Measurements from ENCODE around the gene RABIF. TPM values are rescaled to one million over a fixed set of nuclear protein-coding genes. Genes with fewer than 3 reads are reported as not detected.
"Not testable (repeated sequence)": the region's sequence is repeated elsewhere in the genome, so short reads cannot be mapped to it uniquely, and the experiment has no call there.

RABIF gene
- total RNA-seq, 3 donors from 2014 or later (not counting 1 experiment from before 2014, with no cell fraction given) = 13.3 to 26.4 (median 21.5) TPM

GRCh38 chr1:202923533-202923932 lies 34.6 kb upstream of the RABIF start:
- no peak overlapping the region for H3K27ac Mint-ChIP-seq
- TF ChIP-seq CTCF (IDR thresholded peaks at IDR 0.05) = no peak
- DNase-seq (no peak), ATAC-seq (no peak)
- no peak overlapping the region for H3K4me3 ChIP-seq (ENCODE audit: low read length)
- intact Hi-C loops (cut with micrococcal nuclease) = no loop called here
- H3K9me3 ChIP-seq (ENCODE audit: control insufficient read depth, insufficient read depth, low read length) = no peaks in the 10 kb centered on the region
- no peak overlapping the region for H3K4me3 Mint-ChIP-seq
- no peak overlapping the region for H3K27ac ChIP-seq (ENCODE audit: low read length)
- H3K4me1 ChIP-seq (ENCODE audit: control insufficient read depth, insufficient read depth, low read length) = peaks cover 13% of the 10 kb centered on the region
- no peaks in the 10 kb centered on the region for H3K27me3 Mint-ChIP-seq (ENCODE audit: low read depth in 2 of 2)
- H3K36me3 Mint-ChIP-seq = peaks cover under 1% of the 10 kb centered on the region
- no peaks in the 10 kb centered on the region for H3K27me3 ChIP-seq (ENCODE audit: control insufficient read depth, insufficient read depth, low read length)
- peaks cover 20 to 22% of the 10 kb centered on the region in 2 donors for H3K4me1 Mint-ChIP-seq
- H3K9me3 Mint-ChIP-seq = no peaks in the 10 kb centered on the region
- no CpG with 5 or more reads among the region's 3 CpGs for WGBS (ENCODE audit: insufficient coverage)
- H3K36me3 ChIP-seq (ENCODE audit: control insufficient read depth, insufficient read depth, low read length) = peaks cover 14% of the 10 kb centered on the region

- Histone ChIP-seq H3K9me3 (ENCODE audit: control insufficient read depth, insufficient read depth, low read length) (no peaks in the 10 kb centered on the region), H3K4me1 (ENCODE audit: control insufficient read depth, insufficient read depth, low read length) (no peaks in the 10 kb centered on the region), H3K36me3 (ENCODE audit: control insufficient read depth, insufficient read depth, low read length) (peaks cover 51% of the 10 kb centered on the region), H3K27ac (ENCODE audit: low read length) (no peak overlapping the region), H3K27me3 (ENCODE audit: control insufficient read depth, insufficient read depth, low read length) (no peaks in the 10 kb centered on the region), H3K4me3 (ENCODE audit: low read length) (no peak overlapping the region)
- TF ChIP-seq CTCF (IDR thresholded peaks at IDR 0.05) = no peak
- DNase-seq = no peak
- no peaks in the 10 kb centered on the region for H3K27me3 Mint-ChIP-seq (ENCODE audit: low read depth in 2 of 2)
- no peak for ATAC-seq
- no peaks in the 10 kb centered on the region for H3K9me3 Mint-ChIP-seq
- no peak overlapping the region for H3K27ac Mint-ChIP-seq
- peaks cover 4 to 5% of the 10 kb centered on the region in 2 donors for H3K4me1 Mint-ChIP-seq
- H3K4me3 Mint-ChIP-seq = no peak overlapping the region
- intact Hi-C loops (cut with micrococcal nuclease) = no loop called here
- peaks cover 13% of the 10 kb centered on the region for H3K36me3 Mint-ChIP-seq
These were observed 30.7 kb upstream of the RABIF start for GRCh38 chr1:202919615-202920014.

- no peak for TF ChIP-seq CTCF (IDR thresholded peaks at IDR 0.05)
These were observed 26.2 kb upstream of the RABIF start for GRCh38 chr1:202915146-202915545.

GRCh38 chr1:202912476-202912875 lies 23.5 kb upstream of the RABIF start:
- H3K4me3 ChIP-seq (ENCODE audit: low read length); H3K27ac ChIP-seq (ENCODE audit: low read length); intact Hi-C loops (cut with micrococcal nuclease); H3K4me3 Mint-ChIP-seq; H3K27me3 Mint-ChIP-seq (ENCODE audit: low read depth in 2 of 2); H3K4me1 ChIP-seq (ENCODE audit: control insufficient read depth, insufficient read depth, low read length); H3K27me3 ChIP-seq (ENCODE audit: control insufficient read depth, insufficient read depth, low read length); H3K9me3 Mint-ChIP-seq; H3K9me3 ChIP-seq (ENCODE audit: control insufficient read depth, insufficient read depth, low read length); ATAC-seq; DNase-seq: not testable (repeated sequence)
- peak overlapping the region in 1 of 2 donors; percentile 82 for H3K27ac Mint-ChIP-seq
- 57% methylated on average over 4 of the region's 4 CpGs for WGBS (ENCODE audit: insufficient coverage)
- peaks cover 21 to 29% of the 10 kb centered on the region in 2 donors for H3K4me1 Mint-ChIP-seq
- H3K36me3 Mint-ChIP-seq = peaks cover 44% of the 10 kb centered on the region
- peaks cover 73% of the 10 kb centered on the region for H3K36me3 ChIP-seq (ENCODE audit: control insufficient read depth, insufficient read depth, low read length)

More at GRCh38 chr1:202915146-202915545, 26.2 kb upstream of the RABIF start:
- DNase-seq = no peak
- H3K9me3 ChIP-seq (ENCODE audit: control insufficient read depth, insufficient read depth, low read length) = no peaks in the 10 kb centered on the region
- no peak overlapping the region for H3K4me3 Mint-ChIP-seq
- no peaks in the 10 kb centered on the region for H3K9me3 Mint-ChIP-seq
- peaks cover 21 to 25% of the 10 kb centered on the region in 2 donors for H3K4me1 Mint-ChIP-seq
- H3K4me1 ChIP-seq (ENCODE audit: control insufficient read depth, insufficient read depth, low read length) = no peaks in the 10 kb centered on the region
- no peaks in the 10 kb centered on the region for H3K27me3 ChIP-seq (ENCODE audit: control insufficient read depth, insufficient read depth, low read length)
- H3K36me3 Mint-ChIP-seq = peaks cover 46% of the 10 kb centered on the region
- H3K4me3 ChIP-seq (ENCODE audit: low read length) = no peak overlapping the region
- H3K27me3 Mint-ChIP-seq (ENCODE audit: low read depth in 2 of 2) = no peaks in the 10 kb centered on the region
- H3K27ac ChIP-seq (ENCODE audit: low read length) = no peak overlapping the region
- H3K27ac Mint-ChIP-seq = no peak overlapping the region
- no peak for ATAC-seq
- intact Hi-C loops (cut with micrococcal nuclease) = no loop called here
- H3K36me3 ChIP-seq (ENCODE audit: control insufficient read depth, insufficient read depth, low read length) = peaks cover 70% of the 10 kb centered on the region
